ENCODE measurements around the gene NMNAT3.

- TF ChIP-seq MYC (IDR thresholded peaks at IDR 0.05; ENCODE audit: borderline replicate concordance, low read length) = no peak
- TF ChIP-seq CTCF (IDR thresholded peaks at IDR 0.05) = no peak
- TF ChIP-seq MAZ (IDR thresholded peaks at IDR 0.05; ENCODE audit: borderline replicate concordance, low read depth, low read length) = no peak
- no peak for TF ChIP-seq MAFK (IDR thresholded peaks at IDR 0.05; ENCODE audit: partially characterized antibody)
- TF ChIP-seq PHF8 (IDR thresholded peaks at IDR 0.05; ENCODE audit: borderline replicate concordance, low read depth) = no peak
- no peak for TF ChIP-seq EP300 (IDR thresholded peaks at IDR 0.05)
- no peak for TF ChIP-seq HOXA7 (CRISPR knock-in tag; IDR thresholded peaks at IDR 0.05)
- TF ChIP-seq POLR2A (IDR thresholded peaks at IDR 0.05; ENCODE audit: low read length) = no peak
- TF ChIP-seq REST (IDR thresholded peaks at IDR 0.05) = no peak
- no peak for TF ChIP-seq CHD2 (IDR thresholded peaks at IDR 0.05; ENCODE audit: low read length, partially characterized antibody)
- TF ChIP-seq CEBPB (IDR thresholded peaks at IDR 0.05) = no peak
- no peak for TF ChIP-seq RCOR1 (IDR thresholded peaks at IDR 0.05; ENCODE audit: low read depth, low read length)
Observed at GRCh38 chr3:139586420-139587017, 91.3 kb downstream of the NMNAT3 start.

Data from A549 (cell line).